DND-41 (cell line): ENCODE measurements around the gene TP53.

Source experiments
- CTCF ChIP-seq: IDR thresholded peaks from 2 replicates; pipeline ENCODE4 v1.5.1; 2012; ENCODE audit warnings: borderline replicate concordance, low read length, moderate library complexity, mild to moderate bottlenecking; ENCODE audit not compliant: poor library complexity, severe bottlenecking; ENCODE audit errors: extremely low read depth
- EZH2 ChIP-seq: IDR thresholded peaks from 3 replicates; pipeline ENCODE4 v1.6.1; 2012; ENCODE audit warnings: borderline replicate concordance, low read depth, mild to moderate bottlenecking, moderate library complexity, low read length, inconsistent platforms; ENCODE audit not compliant: severe bottlenecking

GRCh38 chr17:7717756-7718350 lies 30.6 kb upstream of the TP53 start:
- TF ChIP-seq EZH2 (peak; percentile 72), CTCF (no peak)
